CD4-positive, CD25-positive, alpha-beta regulatory T cell (primary cell): ENCODE results near the gene MSMO1. TPM values are rescaled to one million over a fixed set of nuclear protein-coding genes. Genes with fewer than 3 reads are reported as not detected.
"Not testable (repeated sequence)": the region's sequence is repeated elsewhere in the genome, so short reads cannot be mapped to it uniquely, and the experiment has no call there.

Experiments used
- ATAC-seq, 2 donors: fragments of 150-1000 bp; cut with Tn5 transposase; one replicate each; pipeline ENCODE4 v1.10.0; 2021; ENCODE audit warnings: low read depth in 2 of 2, moderate number of reproducible peaks in 2 of 2, moderate library complexity in 1 of 2
- DNase-seq, 3 donors: peaks; one replicate each; pipeline versions ENCODE4 v3.0.0 to v3.0.0-alpha.2; 2012 to 2022; ENCODE audit warnings: mixed read lengths in 1 of 3
- H3K27ac ChIP-seq: one replicate; pipeline ENCODE4 v1.7.0; 2013; ENCODE audit warnings: mild to moderate bottlenecking, low read length; ENCODE audit not compliant: insufficient read depth, poor library complexity, severe bottlenecking
- H3K27me3 ChIP-seq: one replicate; pipeline ENCODE4 v1.7.0; 2013; ENCODE audit warnings: low read length; ENCODE audit not compliant: control insufficient read depth, insufficient read depth
- H3K36me3 ChIP-seq: one replicate; pipeline ENCODE4 v1.7.0; 2013; ENCODE audit warnings: mild to moderate bottlenecking, low read length, moderate library complexity; ENCODE audit not compliant: control insufficient read depth, insufficient read depth
- H3K4me1 ChIP-seq: 2 replicates; pipeline ENCODE4 v1.7.0; 2013; ENCODE audit warnings: mild to moderate bottlenecking, low read length; ENCODE audit not compliant: insufficient read depth, control insufficient read depth, poor library complexity, severe bottlenecking
- H3K4me3 ChIP-seq: one replicate; pipeline ENCODE4 v1.7.0; 2013; ENCODE audit warnings: low read depth, mild to moderate bottlenecking, low read length, moderate library complexity
- H3K9me3 ChIP-seq, 2 experiments: 1 replicate in 1 of 2; 2 replicates in 1 of 2; pipeline ENCODE4 v1.7.0; 2013; ENCODE audit warnings: low read length in 2 of 2, mild to moderate bottlenecking in 1 of 2, moderate library complexity in 1 of 2; ENCODE audit not compliant: control insufficient read depth in 2 of 2
- H3K27ac Mint-ChIP-seq, 3 donors: one replicate each; pipeline ENCODE4 v1.8.0; 2020 to 2022; ENCODE audit warnings: mild to moderate bottlenecking in 3 of 3, mixed read lengths in 3 of 3, moderate library complexity in 2 of 3
- H3K27me3 Mint-ChIP-seq: one replicate; pipeline ENCODE4 v1.8.0; 2022; ENCODE audit warnings: mild to moderate bottlenecking, mixed read lengths
- H3K36me3 Mint-ChIP-seq: one replicate; pipeline ENCODE4 v1.8.0; 2020; ENCODE audit warnings: mixed read lengths
- H3K4me1 Mint-ChIP-seq, 4 donors: one replicate each; pipeline ENCODE4 v1.8.0; 2020 to 2022; ENCODE audit warnings: mixed read lengths in 4 of 4, mild to moderate bottlenecking in 1 of 4
- H3K4me3 Mint-ChIP-seq, 4 donors: one replicate each; pipeline ENCODE4 v1.8.0; 2020 to 2022; ENCODE audit warnings: mild to moderate bottlenecking in 4 of 4, mixed read lengths in 4 of 4, moderate library complexity in 3 of 4
- H3K9me3 Mint-ChIP-seq, 7 donors: one replicate each; pipeline ENCODE4 v1.8.0; 2020 to 2022; ENCODE audit warnings: mixed read lengths in 7 of 7, mild to moderate bottlenecking in 3 of 7, moderate library complexity in 2 of 7
- polyA plus RNA-seq, 4 donors: library from polyadenylated mRNA; unstranded; fragments of 300-500 nt; fragmentation: Illumina TruSeq; gene quantifications; one replicate each; pipeline ENCODE4 v1.2.3, GENCODE V29; 2021
- total RNA-seq: library from RNA; stranded (reverse); gene quantifications from one replicate; pipeline ENCODE4 v1.2.3, GENCODE V29; 2022

The MSMO1 gene
- total and polyA plus RNA-seq, 5 donors from 2014 or later = 14.9 to 37.5 (median 25.4) TPM

GRCh38 chr4:165332502-165332901 lies 5.0 kb downstream of the MSMO1 start:
- DNase-seq = no peak
- peaks cover 19 to 50% (median 29%) of the 10 kb centered on the region in 4 donors for H3K4me1 Mint-ChIP-seq
- no peak overlapping the region for H3K27ac Mint-ChIP-seq
- H3K9me3 ChIP-seq = no peaks in the 10 kb centered on the region
- peaks cover 25% of the 10 kb centered on the region for H3K36me3 Mint-ChIP-seq
- no peak overlapping the region for H3K4me3 ChIP-seq
- no peaks in the 10 kb centered on the region for H3K9me3 Mint-ChIP-seq
- no peak for ATAC-seq
- H3K4me1 ChIP-seq = peaks cover 23% of the 10 kb centered on the region
- H3K36me3 ChIP-seq = peaks cover 23% of the 10 kb centered on the region
- H3K27me3 Mint-ChIP-seq = no peaks in the 10 kb centered on the region
- no peak overlapping the region for H3K27ac ChIP-seq
- H3K4me3 Mint-ChIP-seq = no peak overlapping the region
- H3K27me3 ChIP-seq = no peaks in the 10 kb centered on the region

DNA sequence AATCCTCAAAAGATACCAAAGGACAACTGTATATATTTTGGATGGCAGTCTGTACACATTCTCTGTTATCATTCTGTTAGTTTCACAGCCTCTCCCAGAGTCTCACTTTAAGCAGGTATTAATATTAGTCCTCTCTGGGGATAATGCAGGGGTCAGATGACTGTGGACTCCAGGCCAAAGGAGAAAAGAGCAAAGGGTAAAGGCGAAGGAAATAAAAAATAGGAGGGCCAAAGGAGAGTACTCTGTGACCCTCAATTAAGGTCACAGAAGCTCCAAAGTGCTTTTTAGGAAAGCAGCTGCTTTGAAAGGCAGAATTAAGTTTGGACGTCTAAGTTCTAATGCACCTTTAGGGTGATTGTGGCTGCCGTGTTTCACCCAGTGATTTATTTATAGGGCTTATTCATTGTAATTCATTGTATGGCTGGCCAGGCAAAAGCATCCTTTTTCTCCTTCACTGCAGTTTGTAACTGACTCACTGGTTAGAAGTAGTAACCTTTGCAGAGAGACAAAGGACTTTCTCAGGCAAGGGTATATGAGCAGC lies 7.8 kb downstream of the MSMO1 start:
- H3K27ac ChIP-seq = no peak overlapping the region
- no peaks in the 10 kb centered on the region for H3K27me3 ChIP-seq
- H3K4me3 ChIP-seq = no peak overlapping the region
- no peaks in the 10 kb centered on the region for H3K27me3 Mint-ChIP-seq
- peaks cover 22 to 50% (median 31%) of the 10 kb centered on the region in 4 donors for H3K4me1 Mint-ChIP-seq
- H3K4me1 ChIP-seq = no peaks in the 10 kb centered on the region
- peaks cover 33% of the 10 kb centered on the region for H3K36me3 Mint-ChIP-seq
- DNase-seq (no peak), ATAC-seq (no peak)
- no peak overlapping the region for H3K4me3 Mint-ChIP-seq
- peaks cover 43% of the 10 kb centered on the region for H3K36me3 ChIP-seq
- peak overlapping the region in 1 of 3 donors; percentile 35 for H3K27ac Mint-ChIP-seq
- H3K9me3 Mint-ChIP-seq = no peaks in the 10 kb centered on the region
- no peaks in the 10 kb centered on the region for H3K9me3 ChIP-seq

DNA sequence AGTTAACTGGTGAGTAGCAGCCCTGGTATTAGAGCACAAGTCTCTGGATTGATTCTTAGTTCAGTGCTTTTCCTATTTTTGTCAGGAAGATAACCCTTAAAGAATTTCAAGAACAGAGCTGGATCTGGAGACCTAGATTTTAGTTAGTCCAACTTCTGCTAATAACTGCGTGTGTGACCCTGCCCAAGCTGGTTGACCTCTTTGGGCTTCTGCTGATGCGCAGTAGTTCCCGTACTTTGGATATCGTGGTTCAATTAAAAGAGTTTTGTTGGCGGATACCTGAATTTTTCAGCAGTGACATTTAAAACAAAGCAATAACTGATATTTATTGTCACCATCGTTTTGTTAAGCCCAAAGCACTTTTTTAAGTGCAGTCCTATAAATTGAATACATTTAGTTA lies 9.3 kb downstream of the MSMO1 start:
- H3K27me3 Mint-ChIP-seq = no peaks in the 10 kb centered on the region

GRCh38 chr4:165342340-165342739 lies 14.9 kb downstream of the MSMO1 start:
- H3K4me3 Mint-ChIP-seq, H3K4me1 ChIP-seq, H3K4me1 Mint-ChIP-seq, H3K9me3 ChIP-seq, H3K27ac ChIP-seq, H3K36me3 Mint-ChIP-seq, H3K27me3 ChIP-seq, H3K9me3 Mint-ChIP-seq, H3K27me3 Mint-ChIP-seq, ATAC-seq, H3K4me3 ChIP-seq, DNase-seq: not testable (repeated sequence)
- H3K27ac Mint-ChIP-seq = peak overlapping the region in 1 of 3 donors; percentile 59
- H3K36me3 ChIP-seq = peaks cover 46% of the 10 kb centered on the region

More for the DNA sequence above, 9.3 kb downstream of the MSMO1 start:
- H3K9me3 ChIP-seq = no peaks in the 10 kb centered on the region
- Mint-ChIP-seq H3K27ac (peak overlapping the region in 1 of 3 donors; percentile 20), H3K4me3 (no peak overlapping the region), H3K9me3 (no peaks in the 10 kb centered on the region), H3K36me3 (peaks cover 31% of the 10 kb centered on the region), H3K4me1 (peaks cover 17 to 37% (median 19%) of the 10 kb centered on the region in 4 donors)
- no peak overlapping the region for H3K4me3 ChIP-seq
- H3K27me3 ChIP-seq = no peaks in the 10 kb centered on the region
- DNase-seq = no peak
- no peak for ATAC-seq
- peaks cover 53% of the 10 kb centered on the region for H3K36me3 ChIP-seq
- no peaks in the 10 kb centered on the region for H3K4me1 ChIP-seq
- no peak overlapping the region for H3K27ac ChIP-seq

- no peak overlapping the region for H3K27ac ChIP-seq
- DNase-seq = peak in 2 of 3 donors; percentile 6 to 32
These were observed 16.1 kb downstream of the MSMO1 start for GRCh38 chr4:165343353-165344191.

DNA sequence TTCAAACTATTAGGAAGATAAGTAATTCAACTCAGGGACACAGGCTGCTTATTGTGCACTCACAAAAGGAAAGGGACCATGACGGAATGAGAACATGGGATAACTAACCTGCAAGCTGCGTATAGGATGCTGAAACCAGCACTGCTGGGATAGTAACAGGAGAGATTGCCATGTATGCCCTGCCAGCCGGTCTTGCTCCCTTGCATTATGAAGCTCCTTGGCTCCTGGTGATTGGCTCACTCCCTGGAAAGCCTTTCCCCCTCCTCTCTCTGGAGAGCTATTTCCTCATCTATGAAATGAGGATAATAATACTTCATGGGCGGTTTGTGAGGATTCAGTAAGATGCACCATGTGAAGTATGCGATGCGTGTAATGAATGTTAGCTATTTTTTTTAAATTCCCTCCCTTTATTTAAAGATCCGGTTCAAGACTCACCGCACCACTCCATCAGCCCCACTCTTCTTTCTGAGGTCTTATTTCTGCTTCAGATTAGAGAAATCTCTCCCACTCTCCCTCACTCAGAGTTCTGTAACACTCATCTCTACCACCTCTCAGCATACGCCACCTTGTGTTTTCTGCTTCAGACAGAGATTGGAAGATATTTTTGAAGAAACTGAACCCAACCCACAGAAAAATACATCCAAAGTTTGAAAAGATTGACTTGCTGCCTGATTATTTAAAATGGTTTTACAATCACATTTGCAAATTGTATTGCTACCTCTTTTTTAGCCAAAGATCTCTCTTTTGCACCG lies 18.4 kb downstream of the MSMO1 start:
- Histone ChIP-seq H3K36me3 (peaks cover 20% of the 10 kb centered on the region), H3K4me3 (no peak overlapping the region), H3K4me1 (no peaks in the 10 kb centered on the region), H3K9me3 (no peaks in the 10 kb centered on the region), H3K27ac (no peak overlapping the region), H3K27me3 (no peaks in the 10 kb centered on the region)
- H3K27ac Mint-ChIP-seq = no peak overlapping the region
- H3K4me1 Mint-ChIP-seq = peaks cover 0 to 2% (median 0%) of the 10 kb centered on the region in 4 donors
- H3K9me3 Mint-ChIP-seq = peaks cover 0 to 2% (median 0%) of the 10 kb centered on the region in 7 donors
- H3K27me3 Mint-ChIP-seq = no peaks in the 10 kb centered on the region
- ATAC-seq (no peak), DNase-seq (no peak)
- H3K4me3 Mint-ChIP-seq = no peak overlapping the region
- peaks cover 3% of the 10 kb centered on the region for H3K36me3 Mint-ChIP-seq

More at GRCh38 chr4:165343353-165344191, 16.1 kb downstream of the MSMO1 start:
- ATAC-seq = no peak
- Histone ChIP-seq H3K9me3 (no peaks in the 10 kb centered on the region), H3K36me3 (peaks cover 42% of the 10 kb centered on the region), H3K4me1 (no peaks in the 10 kb centered on the region), H3K27me3 (no peaks in the 10 kb centered on the region), H3K4me3 (no peak overlapping the region)
- no peak overlapping the region for H3K4me3 Mint-ChIP-seq
- peaks cover 0 to 1% (median 0%) of the 10 kb centered on the region in 7 donors for H3K9me3 Mint-ChIP-seq
- peaks cover 0 to 2% (median 0%) of the 10 kb centered on the region in 4 donors for H3K4me1 Mint-ChIP-seq
- peak overlapping the region in 1 of 3 donors; percentile 38 for H3K27ac Mint-ChIP-seq
- H3K27me3 Mint-ChIP-seq = no peaks in the 10 kb centered on the region
- H3K36me3 Mint-ChIP-seq = peaks cover 4% of the 10 kb centered on the region

DNA sequence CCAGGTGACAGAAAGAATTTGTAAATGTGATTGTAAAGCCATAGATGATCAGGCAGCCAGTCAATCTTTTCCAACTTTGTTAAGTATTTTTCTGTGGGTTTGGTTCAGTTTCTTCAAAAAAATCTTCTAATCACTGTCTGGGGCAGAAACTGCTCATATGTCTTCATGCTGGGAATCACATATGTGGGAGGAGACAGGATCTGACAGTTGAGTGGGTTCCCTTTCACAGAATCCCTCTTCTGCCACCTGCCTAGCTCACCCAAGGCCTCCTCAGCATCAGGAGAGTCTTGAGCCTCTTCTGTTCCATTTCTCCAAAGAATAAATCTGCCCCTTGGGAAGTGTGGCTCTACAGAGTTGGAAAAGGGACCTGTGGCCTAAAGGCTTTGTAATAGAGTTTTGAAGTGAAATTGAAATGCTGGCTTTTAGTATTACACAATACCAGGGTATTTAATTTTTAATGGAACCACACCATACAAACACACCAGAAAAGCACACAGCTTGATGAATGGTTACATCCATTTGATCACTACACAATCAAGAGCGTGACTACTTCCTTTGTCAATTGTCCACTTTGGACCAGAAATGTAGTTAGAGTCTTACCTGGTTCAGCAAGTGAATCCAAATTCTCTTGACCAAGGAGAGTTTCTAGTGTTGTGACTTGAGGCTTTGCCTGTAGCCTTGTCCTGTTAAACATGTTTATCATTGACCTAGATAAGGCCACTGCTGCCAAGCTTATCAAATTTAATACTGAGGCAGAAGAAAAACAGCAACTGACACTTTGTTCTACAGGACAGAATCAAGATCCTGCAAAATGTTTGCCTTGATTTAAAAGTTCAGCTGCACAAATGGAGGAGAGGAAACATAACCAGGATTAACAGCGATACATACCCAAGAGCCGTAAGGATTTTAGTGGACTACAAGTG lies 20.4 kb downstream of the MSMO1 start:
- H3K36me3 ChIP-seq = peaks cover 6% of the 10 kb centered on the region
- peaks cover 0 to 3% (median 0%) of the 10 kb centered on the region in 7 donors for H3K9me3 Mint-ChIP-seq
- no peak overlapping the region for H3K27ac Mint-ChIP-seq
- H3K9me3 ChIP-seq = no peaks in the 10 kb centered on the region
- peaks cover 4% of the 10 kb centered on the region for H3K36me3 Mint-ChIP-seq
- no peaks in the 10 kb centered on the region for H3K27me3 Mint-ChIP-seq
- ATAC-seq (no peak), DNase-seq (no peak)
- no peak overlapping the region for H3K4me3 Mint-ChIP-seq
- H3K4me3 ChIP-seq = no peak overlapping the region
- H3K4me1 ChIP-seq = no peaks in the 10 kb centered on the region
- H3K27me3 ChIP-seq = no peaks in the 10 kb centered on the region
- peaks cover 0 to 2% (median 0%) of the 10 kb centered on the region in 4 donors for H3K4me1 Mint-ChIP-seq
- no peak overlapping the region for H3K27ac ChIP-seq
